ENCODE results near the gene SHH.

SHH gene

DNA sequence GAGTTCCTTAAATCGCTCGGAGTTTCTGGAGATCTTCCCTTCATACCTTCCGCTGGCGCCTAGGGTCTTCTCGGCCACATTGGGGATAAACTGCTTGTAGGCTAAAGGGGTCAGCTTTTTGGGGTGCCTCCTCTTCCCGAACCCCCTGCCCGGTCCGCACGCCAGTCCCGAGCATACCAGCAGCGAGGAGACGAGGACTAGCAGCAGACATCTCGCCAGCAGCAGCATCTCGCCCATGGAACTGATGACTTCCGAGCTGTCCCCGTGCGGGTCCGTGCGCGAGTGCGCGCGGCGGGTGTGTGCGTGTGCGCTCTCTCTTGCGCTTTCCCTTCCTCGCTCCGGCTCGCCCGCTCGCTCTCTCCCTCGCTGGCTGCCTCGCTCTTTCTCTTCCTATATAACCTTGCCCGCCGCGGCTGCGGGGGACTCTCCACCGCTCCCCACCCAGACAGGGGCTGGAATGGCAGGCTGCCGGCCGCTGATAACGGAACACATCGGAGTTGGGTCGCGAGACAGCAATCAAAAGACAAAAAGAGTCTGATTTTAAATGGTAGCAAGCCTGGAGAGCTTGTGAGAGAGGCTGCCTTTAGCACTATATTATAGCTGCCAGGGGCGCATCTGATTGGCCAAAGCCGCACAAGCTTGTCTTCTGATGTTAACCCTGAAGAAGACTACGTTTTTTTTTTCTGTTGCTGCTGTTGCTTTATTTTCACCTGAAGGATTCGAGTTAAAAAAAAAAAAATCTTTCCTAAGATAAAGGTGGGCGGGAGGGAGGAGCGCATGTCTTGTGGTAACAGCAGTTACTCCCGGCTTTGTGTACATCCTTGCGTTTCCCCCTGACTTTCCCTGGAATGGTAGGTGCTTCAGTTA, at the start of gene SHH:
SHH (minus strand) TSS at position 569 of the 867 bp plus-strand sequence; CDS start at position 228, 341 bp downstream.
- POLR2A ChIA-PET = no interaction called here
- H3K4me3 ChIP-seq (ENCODE audit: low read depth, low read length) = peak within 1 kb of the TSS; percentile 45
- no peak within 1 kb of the TSS for H3K27ac ChIP-seq (ENCODE audit: extremely low read depth, low read depth, low read length)

More for the DNA sequence above, at the start of gene SHH:
- Histone ChIP-seq H3K4me1 (ENCODE audit: control insufficient read depth, insufficient read depth, low read length) (peaks cover 2% of the 10 kb centered on the region; the same call in 1 of the 2 replicates), H3K36me3 (ENCODE audit: control insufficient read depth in 2 of 2, insufficient read depth in 1 of 2, low read length in 2 of 2) (no peaks in the 10 kb centered on the region), H3K9me3 (ENCODE audit: control insufficient read depth, insufficient read depth, low read depth, low read length) (no peaks in the 10 kb centered on the region)
- TF ChIP-seq KLF16 (tag by site-specific recombination; IDR thresholded peaks at IDR 0.05) = 0 out of 2 replicates have a peak, but pooled peaks have one; percentile 9
- TF ChIP-seq, protein P1, sequence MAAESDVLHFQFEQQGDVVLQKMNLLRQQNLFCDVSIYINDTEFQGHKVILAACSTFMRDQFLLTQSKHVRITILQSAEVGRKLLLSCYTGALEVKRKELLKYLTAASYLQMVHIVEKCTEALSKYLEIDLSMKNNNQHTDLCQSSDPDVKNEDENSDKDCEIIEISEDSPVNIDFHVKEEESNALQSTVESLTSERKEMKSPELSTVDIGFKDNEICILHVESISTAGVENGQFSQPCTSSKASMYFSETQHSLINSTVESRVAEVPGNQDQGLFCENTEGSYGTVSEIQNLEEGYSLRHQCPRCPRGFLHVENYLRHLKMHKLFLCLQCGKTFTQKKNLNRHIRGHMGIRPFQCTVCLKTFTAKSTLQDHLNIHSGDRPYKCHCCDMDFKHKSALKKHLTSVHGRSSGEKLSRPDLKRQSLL (tag by site-specific recombination; IDR thresholded peaks at IDR 0.05) = no peak
- TF ChIP-seq, protein P2, sequence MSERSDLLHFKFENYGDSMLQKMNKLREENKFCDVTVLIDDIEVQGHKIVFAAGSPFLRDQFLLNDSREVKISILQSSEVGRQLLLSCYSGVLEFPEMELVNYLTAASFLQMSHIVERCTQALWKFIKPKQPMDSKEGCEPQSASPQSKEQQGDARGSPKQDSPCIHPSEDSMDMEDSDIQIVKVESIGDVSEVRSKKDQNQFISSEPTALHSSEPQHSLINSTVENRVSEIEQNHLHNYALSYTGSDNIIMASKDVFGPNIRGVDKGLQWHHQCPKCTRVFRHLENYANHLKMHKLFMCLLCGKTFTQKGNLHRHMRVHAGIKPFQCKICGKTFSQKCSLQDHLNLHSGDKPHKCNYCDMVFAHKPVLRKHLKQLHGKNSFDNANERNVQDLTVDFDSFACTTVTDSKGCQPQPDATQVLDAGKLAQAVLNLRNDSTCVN (tag by site-specific recombination; optimal IDR thresholded peaks at IDR 0.05) = peak; percentile 96
- no peak for TF ChIP-seq ZNF48 (tag by site-specific recombination; IDR thresholded peaks at IDR 0.05)
- peak; percentile 30; the same call in 1 of the 2 replicates for TF ChIP-seq ZBTB20 (tag by site-specific recombination; IDR thresholded peaks at IDR 0.05)
- peak; percentile 93 for TF ChIP-seq PRDM1 (tag by site-specific recombination; IDR thresholded peaks at IDR 0.05)
- 0 out of 2 replicates have a peak, but pooled peaks have one; percentile 8 for TF ChIP-seq ZNF596 (tag by site-specific recombination; IDR thresholded peaks at IDR 0.05)
- no peak for TF ChIP-seq ZNF529 (tag by site-specific recombination; IDR thresholded peaks at IDR 0.05; ENCODE audit: insufficient replicate concordance)
- TF ChIP-seq, protein P3, sequence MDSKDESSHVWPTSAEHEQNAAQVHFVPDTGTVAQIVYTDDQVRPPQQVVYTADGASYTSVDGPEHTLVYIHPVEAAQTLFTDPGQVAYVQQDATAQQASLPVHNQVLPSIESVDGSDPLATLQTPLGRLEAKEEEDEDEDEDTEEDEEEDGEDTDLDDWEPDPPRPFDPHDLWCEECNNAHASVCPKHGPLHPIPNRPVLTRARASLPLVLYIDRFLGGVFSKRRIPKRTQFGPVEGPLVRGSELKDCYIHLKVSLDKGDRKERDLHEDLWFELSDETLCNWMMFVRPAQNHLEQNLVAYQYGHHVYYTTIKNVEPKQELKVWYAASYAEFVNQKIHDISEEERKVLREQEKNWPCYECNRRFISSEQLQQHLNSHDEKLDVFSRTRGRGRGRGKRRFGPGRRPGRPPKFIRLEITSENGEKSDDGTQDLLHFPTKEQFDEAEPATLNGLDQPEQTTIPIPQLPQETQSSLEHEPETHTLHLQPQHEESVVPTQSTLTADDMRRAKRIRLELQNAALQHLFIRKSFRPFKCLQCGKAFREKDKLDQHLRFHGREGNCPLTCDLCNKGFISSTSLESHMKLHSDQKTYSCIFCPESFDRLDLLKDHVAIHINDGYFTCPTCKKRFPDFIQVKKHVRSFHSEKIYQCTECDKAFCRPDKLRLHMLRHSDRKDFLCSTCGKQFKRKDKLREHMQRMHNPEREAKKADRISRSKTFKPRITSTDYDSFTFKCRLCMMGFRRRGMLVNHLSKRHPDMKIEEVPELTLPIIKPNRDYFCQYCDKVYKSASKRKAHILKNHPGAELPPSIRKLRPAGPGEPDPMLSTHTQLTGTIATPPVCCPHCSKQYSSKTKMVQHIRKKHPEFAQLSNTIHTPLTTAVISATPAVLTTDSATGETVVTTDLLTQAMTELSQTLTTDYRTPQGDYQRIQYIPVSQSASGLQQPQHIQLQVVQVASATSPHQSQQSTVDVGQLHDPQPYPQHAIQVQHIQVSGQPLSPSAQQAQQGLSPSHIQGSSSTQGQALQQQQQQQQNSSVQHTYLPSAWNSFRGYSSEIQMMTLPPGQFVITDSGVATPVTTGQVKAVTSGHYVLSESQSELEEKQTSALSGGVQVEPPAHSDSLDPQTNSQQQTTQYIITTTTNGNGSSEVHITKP (tag by site-specific recombination; IDR thresholded peaks at IDR 0.05) = peak; percentile 97
- no peak for TF ChIP-seq ZNF311 (tag by site-specific recombination; IDR thresholded peaks at IDR 0.05; ENCODE audit: borderline replicate concordance)
- TF ChIP-seq ZNF747 (tag by site-specific recombination; IDR thresholded peaks at IDR 0.05) = no peak
- TF ChIP-seq ZNF600 (tag by site-specific recombination; IDR thresholded peaks at IDR 0.05) = 0 out of 2 replicates have a peak, but pooled peaks have one; percentile 28
- no peak for TF ChIP-seq SCRT1 (tag by site-specific recombination; IDR thresholded peaks at IDR 0.05; ENCODE audit: borderline replicate concordance)
- TF ChIP-seq ZNF404 (tag by site-specific recombination; IDR thresholded peaks at IDR 0.05) = no peak
- peak; percentile 20 for TF ChIP-seq ZNF335 (tag by site-specific recombination; conservative IDR thresholded peaks at IDR 0.05)
- TF ChIP-seq, protein P4, sequence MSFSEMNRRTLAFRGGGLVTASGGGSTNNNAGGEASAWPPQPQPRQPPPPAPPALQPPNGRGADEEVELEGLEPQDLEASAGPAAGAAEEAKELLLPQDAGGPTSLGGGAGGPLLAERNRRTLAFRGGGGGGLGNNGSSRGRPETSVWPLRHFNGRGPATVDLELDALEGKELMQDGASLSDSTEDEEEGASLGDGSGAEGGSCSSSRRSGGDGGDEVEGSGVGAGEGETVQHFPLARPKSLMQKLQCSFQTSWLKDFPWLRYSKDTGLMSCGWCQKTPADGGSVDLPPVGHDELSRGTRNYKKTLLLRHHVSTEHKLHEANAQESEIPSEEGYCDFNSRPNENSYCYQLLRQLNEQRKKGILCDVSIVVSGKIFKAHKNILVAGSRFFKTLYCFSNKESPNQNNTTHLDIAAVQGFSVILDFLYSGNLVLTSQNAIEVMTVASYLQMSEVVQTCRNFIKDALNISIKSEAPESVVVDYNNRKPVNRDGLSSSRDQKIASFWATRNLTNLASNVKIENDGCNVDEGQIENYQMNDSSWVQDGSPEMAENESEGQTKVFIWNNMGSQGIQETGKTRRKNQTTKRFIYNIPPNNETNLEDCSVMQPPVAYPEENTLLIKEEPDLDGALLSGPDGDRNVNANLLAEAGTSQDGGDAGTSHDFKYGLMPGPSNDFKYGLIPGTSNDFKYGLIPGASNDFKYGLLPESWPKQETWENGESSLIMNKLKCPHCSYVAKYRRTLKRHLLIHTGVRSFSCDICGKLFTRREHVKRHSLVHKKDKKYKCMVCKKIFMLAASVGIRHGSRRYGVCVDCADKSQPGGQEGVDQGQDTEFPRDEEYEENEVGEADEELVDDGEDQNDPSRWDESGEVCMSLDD (tag by site-specific recombination; IDR thresholded peaks at IDR 0.05) = peak; percentile 63; the same call in 1 of the 2 replicates
- TF ChIP-seq ZNF416 (tag by site-specific recombination; IDR thresholded peaks at IDR 0.05) = no peak
- TF ChIP-seq MEIS1 (CRISPR knock-in tag; IDR thresholded peaks at IDR 0.05; ENCODE audit: borderline replicate concordance) = no peak
- TF ChIP-seq ZNF266 (tag by site-specific recombination; IDR thresholded peaks at IDR 0.05; ENCODE audit: low read depth) = no peak
- TF ChIP-seq, protein P5, sequence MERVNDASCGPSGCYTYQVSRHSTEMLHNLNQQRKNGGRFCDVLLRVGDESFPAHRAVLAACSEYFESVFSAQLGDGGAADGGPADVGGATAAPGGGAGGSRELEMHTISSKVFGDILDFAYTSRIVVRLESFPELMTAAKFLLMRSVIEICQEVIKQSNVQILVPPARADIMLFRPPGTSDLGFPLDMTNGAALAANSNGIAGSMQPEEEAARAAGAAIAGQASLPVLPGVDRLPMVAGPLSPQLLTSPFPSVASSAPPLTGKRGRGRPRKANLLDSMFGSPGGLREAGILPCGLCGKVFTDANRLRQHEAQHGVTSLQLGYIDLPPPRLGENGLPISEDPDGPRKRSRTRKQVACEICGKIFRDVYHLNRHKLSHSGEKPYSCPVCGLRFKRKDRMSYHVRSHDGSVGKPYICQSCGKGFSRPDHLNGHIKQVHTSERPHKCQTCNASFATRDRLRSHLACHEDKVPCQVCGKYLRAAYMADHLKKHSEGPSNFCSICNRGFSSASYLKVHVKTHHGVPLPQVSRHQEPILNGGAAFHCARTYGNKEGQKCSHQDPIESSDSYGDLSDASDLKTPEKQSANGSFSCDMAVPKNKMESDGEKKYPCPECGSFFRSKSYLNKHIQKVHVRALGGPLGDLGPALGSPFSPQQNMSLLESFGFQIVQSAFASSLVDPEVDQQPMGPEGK (tag by site-specific recombination; IDR thresholded peaks at IDR 0.05) = peak; percentile 20; the same call in 1 of the 2 replicates
- peak; percentile 71 for TF ChIP-seq ZBTB17 (tag by site-specific recombination; IDR thresholded peaks at IDR 0.05)
- no peak for TF ChIP-seq ZNF223 (tag by site-specific recombination; IDR thresholded peaks at IDR 0.05)
- peak; percentile 89 for TF ChIP-seq ZNF341 (tag by site-specific recombination; IDR thresholded peaks at IDR 0.05; ENCODE audit: low read depth)
- CTCF ChIA-PET = interaction anchor here (0.5 to 1.9 kb wide), 7 partner anchors 10 to 1309 kb away, joined by 3 to 10 read pairs (median 3); no protein-coding TSS in a partner anchor
